ENCODE results near the gene HPSE2. TPM values are rescaled to one million over a fixed set of nuclear protein-coding genes. Genes with fewer than 3 reads are reported as not detected.
A peak's percentile ranks its signal among the peaks of the same experiment; 100 is the strongest.

Gene HPSE2
- total and polyA plus RNA-seq, 2 of the 8 experiments (the other 6 are each of a cell fraction or from before 2014, with no cell fraction given), result 0.41 to 0.58 TPM

DNA sequence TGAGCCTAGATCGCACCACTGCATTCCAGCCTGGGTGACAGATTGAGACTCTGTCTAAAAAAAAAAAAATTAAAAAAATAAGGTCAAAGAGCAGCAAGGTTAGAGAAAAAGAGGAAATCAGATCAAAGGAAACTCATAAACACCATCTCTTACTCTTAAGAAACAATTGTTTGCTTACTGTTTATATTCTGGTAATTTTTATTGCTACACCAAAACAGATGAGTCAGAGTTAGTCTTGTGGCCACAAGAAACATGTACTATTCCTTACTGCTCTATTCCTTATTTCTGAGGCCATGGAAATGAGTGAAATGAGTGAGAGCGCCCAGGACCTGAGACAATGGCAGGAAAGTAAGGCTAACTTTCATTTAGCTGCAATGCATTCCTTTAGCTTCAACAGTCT is 387.3 kb downstream of the HPSE2 start:
- ChIA-PET CTCF (ENCODE audit: partially characterized antibody) (interaction anchor here (0.6 to 0.7 kb wide), 2 partner anchors 33 to 376 kb away, joined by 3 read pairs; no protein-coding TSS in a partner anchor), POLR2A (ENCODE audit: partially characterized antibody) (no interaction called here)
- 93% methylated on average over 2 of the region's 2 CpGs; no CpG with 5 or more reads in 1 of the 2 experiments for WGBS, 2 experiments (ENCODE audit: extremely low coverage in 1 of 2, insufficient coverage in 1 of 2, insufficient read length in 1 of 2, insufficient replicate concordance in 2 of 2, low coverage in 1 of 2, low lambda C conversion rate in 2 of 2, missing lambda C conversion rate in 1 of 2)
- Histone ChIP-seq H3K79me2 (ENCODE audit: control insufficient read depth in 1 of 2, insufficient read depth in 2 of 2, low read length in 2 of 2) (no peaks in the 10 kb centered on the region), H3K79me1 (ENCODE audit: low read depth, low read length) (no peaks in the 10 kb centered on the region), H3K9ac (replicated peaks in 1 of 4; ENCODE audit: extremely low read depth in 1 of 4, low read depth in 3 of 4, low read length in 3 of 4) (no peak overlapping the region), H2BK120ac (replicated peaks; ENCODE audit: low read depth, low read length) (no peak overlapping the region), H4K5ac (ENCODE audit: insufficient read length, low read depth, low read length) (no peak overlapping the region), H3K4me2 (ENCODE audit: insufficient read depth in 1 of 2, low read depth in 2 of 2, low read length in 2 of 2) (no peak overlapping the region; a peak in 1 of 4 replicates), H3K27me3 (replicated peaks in 1 of 4; ENCODE audit: control insufficient read depth in 3 of 4, extremely low read depth in 1 of 4, insufficient read depth in 3 of 4, low read length in 3 of 4) (no peaks in the 10 kb centered on the region), H3K27ac (ENCODE audit: low read depth, low read length) (no peak overlapping the region), H3K23ac (ENCODE audit: insufficient read length) (no peak overlapping the region), H3K9me3 (ENCODE audit: insufficient read depth in 2 of 2, low read depth in 1 of 2, low read length in 1 of 2) (no peaks in the 10 kb centered on the region), H2BK5ac (ENCODE audit: low read depth, low read length) (no peak overlapping the region), H3K14ac (ENCODE audit: insufficient read length) (no peak overlapping the region), H2BK20ac (ENCODE audit: low read length) (no peak overlapping the region), H3K4me1 (replicated peaks in 1 of 4; ENCODE audit: control insufficient read depth in 3 of 4, insufficient read depth in 4 of 4, low read length in 3 of 4) (no peaks in the 10 kb centered on the region), H2AFZ (ENCODE audit: low read length) (peak overlapping the region; percentile 58; the same call in 1 of the 2 replicates), H3K23me2 (ENCODE audit: low read depth, low read length) (no peaks in the 10 kb centered on the region), H3K18ac (ENCODE audit: extremely low read depth, low read length) (no peak overlapping the region), H4K8ac (ENCODE audit: extremely low read depth, insufficient read depth, low read length) (no peak overlapping the region), H4K91ac (replicated peaks; ENCODE audit: insufficient read length, low read length) (no peak overlapping the region), H3K36me3 (ENCODE audit: control insufficient read depth in 2 of 4, insufficient read depth in 4 of 4, low read length in 3 of 4) (no peaks in the 10 kb centered on the region), H2BK12ac (ENCODE audit: low read depth, low read length) (no peak overlapping the region), H4K20me1 (replicated peaks in 1 of 2; ENCODE audit: control insufficient read depth in 1 of 2, insufficient read depth in 2 of 2, low read length in 2 of 2) (no peaks in the 10 kb centered on the region), H2AK5ac (ENCODE audit: low read depth, low read length) (no peak overlapping the region), H3K56ac (replicated peaks; ENCODE audit: insufficient read length, low read depth, low read length) (no peak overlapping the region), H3K4ac (replicated peaks; ENCODE audit: insufficient read length, low read depth, low read length) (no peak overlapping the region), H3K4me3 (ENCODE audit: extremely low read depth in 1 of 4, insufficient read depth in 2 of 4, low read depth in 3 of 4, low read length in 4 of 4) (no peak overlapping the region), H2BK15ac (ENCODE audit: low read length) (no peak overlapping the region)
- TF ChIP-seq, protein P1, sequence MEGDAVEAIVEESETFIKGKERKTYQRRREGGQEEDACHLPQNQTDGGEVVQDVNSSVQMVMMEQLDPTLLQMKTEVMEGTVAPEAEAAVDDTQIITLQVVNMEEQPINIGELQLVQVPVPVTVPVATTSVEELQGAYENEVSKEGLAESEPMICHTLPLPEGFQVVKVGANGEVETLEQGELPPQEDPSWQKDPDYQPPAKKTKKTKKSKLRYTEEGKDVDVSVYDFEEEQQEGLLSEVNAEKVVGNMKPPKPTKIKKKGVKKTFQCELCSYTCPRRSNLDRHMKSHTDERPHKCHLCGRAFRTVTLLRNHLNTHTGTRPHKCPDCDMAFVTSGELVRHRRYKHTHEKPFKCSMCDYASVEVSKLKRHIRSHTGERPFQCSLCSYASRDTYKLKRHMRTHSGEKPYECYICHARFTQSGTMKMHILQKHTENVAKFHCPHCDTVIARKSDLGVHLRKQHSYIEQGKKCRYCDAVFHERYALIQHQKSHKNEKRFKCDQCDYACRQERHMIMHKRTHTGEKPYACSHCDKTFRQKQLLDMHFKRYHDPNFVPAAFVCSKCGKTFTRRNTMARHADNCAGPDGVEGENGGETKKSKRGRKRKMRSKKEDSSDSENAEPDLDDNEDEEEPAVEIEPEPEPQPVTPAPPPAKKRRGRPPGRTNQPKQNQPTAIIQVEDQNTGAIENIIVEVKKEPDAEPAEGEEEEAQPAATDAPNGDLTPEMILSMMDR (IDR thresholded peaks at IDR 0.05; ENCODE audit: control extremely low read depth in 1 of 3, insufficient read depth in 1 of 3, low read depth in 1 of 3, low read length in 3 of 3), result no peak
- TF ChIP-seq CBX8 (IDR thresholded peaks at IDR 0.05; ENCODE audit: borderline replicate concordance, low read depth, low read length), result no peak
- TF ChIP-seq TCF12 (IDR thresholded peaks at IDR 0.05; ENCODE audit: low read depth, low read length), result no peak
- TF ChIP-seq SP2 (IDR thresholded peaks at IDR 0.05; ENCODE audit: low read length), result no peak
- TF ChIP-seq SAP30 (IDR thresholded peaks at IDR 0.05; ENCODE audit: insufficient read depth, insufficient replicate concordance, low read length), result no peak
- TF ChIP-seq MAX (IDR thresholded peaks at IDR 0.05), result no peak
- no peak for TF ChIP-seq ATF3 (IDR thresholded peaks at IDR 0.05; ENCODE audit: insufficient read depth, low read depth, low read length)
- no peak for TF ChIP-seq JUN (IDR thresholded peaks at IDR 0.05; ENCODE audit: low read depth, low read length)
- TF ChIP-seq RAD21 (IDR thresholded peaks at IDR 0.05 in 1 of 2, conservative IDR thresholded peaks at IDR 0.05 in 1 of 2; ENCODE audit: low read depth in 2 of 2, low read length in 2 of 2), result no peak
- DNase-seq (ENCODE audit: low read depth in 1 of 2, low spot score in 2 of 2), result no peak
- no peak for FAIRE-seq

Data from H1 (cell line).